A549 treated with RU486 at 1 μM for 4 hours (cell line): ENCODE data around the gene LHFPL5. TPM values are rescaled to one million over a fixed set of nuclear protein-coding genes. Genes with fewer than 3 reads are reported as not detected.

Source experiments
- total RNA-seq: library from RNA; stranded (reverse); fragments of 200-300 nt; extraction: Qiagen RNA extraction; gene quantifications from 5 replicates; pipeline ENCODE4 v1.2.3, GENCODE V29; 2022; ENCODE audit warnings: low read depth

Gene LHFPL5
- total RNA-seq, result 0.05 TPM in 1 of 5 replicates, not detected in the others

DNA sequence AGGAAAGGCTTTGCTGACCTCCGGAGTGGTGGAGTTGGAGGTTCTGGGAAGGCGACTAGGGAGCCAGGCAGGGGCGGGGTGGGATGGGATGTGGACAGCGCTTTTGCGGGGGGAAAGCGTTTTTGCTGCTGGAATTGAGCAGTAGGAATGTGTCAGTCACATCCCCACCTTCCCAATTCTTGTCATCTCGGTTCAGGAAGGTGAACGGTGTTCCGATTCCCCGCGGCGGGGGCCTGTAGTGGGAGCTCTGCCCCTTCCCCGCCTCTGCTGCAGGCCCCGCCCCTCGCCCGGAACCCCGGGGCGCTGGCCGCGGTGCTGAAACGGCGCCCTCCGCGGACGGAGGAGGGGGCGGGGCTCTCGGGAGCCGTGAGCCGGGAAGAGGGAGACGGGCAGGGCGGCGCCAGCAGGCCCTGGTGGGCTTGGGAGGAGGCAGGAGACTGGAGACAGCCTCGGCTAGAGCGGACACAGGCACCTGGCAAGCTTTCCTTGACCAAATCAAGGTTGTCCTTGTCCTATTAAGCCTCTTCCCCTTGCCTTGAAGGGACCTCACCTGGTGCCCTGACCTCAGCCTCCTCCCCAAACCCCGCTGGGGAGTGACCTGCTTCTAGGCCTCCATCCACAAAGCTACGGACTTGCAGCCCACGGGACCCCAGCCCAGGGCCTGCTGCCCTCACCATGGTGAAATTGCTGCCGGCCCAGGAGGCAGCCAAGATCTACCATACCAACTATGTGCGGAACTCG is at the start of gene LHFPL5:
Gene LHFPL5, plus strand, starts transcription at position 357 of the 741 bp plus-strand sequence. Its CDS starts 319 bp downstream, at position 676.

DNA sequence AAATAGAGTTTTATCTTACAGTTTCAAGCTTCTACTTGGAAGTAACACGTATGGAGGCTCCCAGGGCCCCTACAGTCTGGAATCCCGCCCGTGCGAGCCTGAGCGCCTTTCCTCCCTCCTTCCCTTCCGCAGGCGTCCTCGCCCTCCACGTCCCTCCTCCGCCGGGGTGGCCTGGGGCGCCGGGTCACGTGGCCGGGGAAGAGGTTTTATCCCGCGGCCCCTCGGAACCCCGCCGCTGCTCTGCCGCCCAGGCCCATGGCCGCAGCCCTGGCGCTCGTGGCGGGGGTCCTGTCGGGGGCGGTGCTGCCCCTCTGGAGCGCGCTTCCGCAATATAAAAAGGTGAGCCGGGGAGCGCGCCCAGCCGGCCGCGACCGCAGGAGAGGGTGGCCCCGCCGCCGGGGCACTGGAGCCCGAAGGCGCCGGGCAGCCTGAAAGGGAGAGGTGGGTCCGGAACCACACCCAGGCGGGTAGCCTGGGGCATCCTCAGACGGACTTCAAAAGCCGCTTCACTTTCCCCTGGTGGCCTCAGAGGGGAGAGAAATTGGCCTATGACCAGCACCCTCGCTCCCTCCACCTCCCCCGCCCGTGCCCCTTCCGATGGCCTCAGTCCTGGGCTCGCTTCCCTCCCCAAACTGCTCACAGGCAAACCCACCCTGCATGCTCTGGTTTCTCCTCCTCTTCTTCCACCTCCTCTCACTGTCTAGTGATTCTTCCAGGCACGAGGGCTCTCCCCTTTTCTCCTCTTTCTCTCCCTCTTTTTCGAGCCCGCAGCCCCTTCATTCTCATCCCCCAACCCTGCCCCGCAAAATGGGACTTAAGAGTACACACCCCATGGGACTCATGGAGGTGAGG is 28.6 kb upstream of the LHFPL5 start, which contains the start of gene CLPSL2:
Gene CLPSL2, plus strand, starts transcription at position 235 of the 852 bp plus-strand sequence. Its CDS starts 21 bp downstream, at position 256.

DNA sequence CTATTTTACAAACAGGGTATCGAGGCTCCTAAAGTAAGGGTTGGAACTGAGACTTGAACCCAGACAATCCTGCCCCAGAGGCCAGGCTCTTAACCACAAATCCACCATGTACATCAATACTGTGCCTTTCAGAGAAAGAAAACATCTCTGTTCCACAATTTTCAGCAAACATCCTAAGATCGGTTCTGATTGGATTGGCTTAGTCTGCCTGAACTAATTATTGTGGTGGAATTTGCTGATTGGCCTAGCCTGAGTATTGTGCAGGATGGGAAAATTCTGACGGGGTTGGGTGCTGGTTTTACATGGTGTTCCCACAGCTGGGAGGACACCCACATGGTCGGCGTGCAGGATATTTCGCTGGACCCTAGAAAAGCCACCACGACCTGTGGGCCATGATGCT is 24.4 kb upstream of the LHFPL5 start, which contains the start of gene CLPSL1:
Gene CLPSL1, plus strand, starts transcription at position 301 of the 400 bp plus-strand sequence. Its CDS starts 92 bp downstream, at position 393.

Other genes with a start within 250 kb of the LHFPL5 start
- gene FKBP5, start 116.4 kb upstream of the LHFPL5 start, total RNA-seq, result 10.9 to 15.2 TPM (median 12.7 TPM) in 5 replicates
- gene ARMC12, start 68.3 kb upstream of the LHFPL5 start, total RNA-seq, result 0.15 to 0.46 TPM (median 0.27 TPM) in 4 of 5 replicates, not detected in the other
- 0.50 to 1.4 TPM (median 1.3 TPM) in 4 of 5 replicates, not detected in the other for gene CLPSL2, start 28.8 kb upstream of the LHFPL5 start, total RNA-seq
- gene CLPSL1, start 24.3 kb upstream of the LHFPL5 start, total RNA-seq, result not detected in 5 replicates
- gene CLPS, start 8.0 kb upstream of the LHFPL5 start, total RNA-seq, result not detected in 5 replicates
- gene SRPK1, start 115.7 kb downstream of the LHFPL5 start, total RNA-seq, result 20.8 to 51.4 TPM (median 35.2 TPM) in 5 replicates
- gene SLC26A8, start 219.3 kb downstream of the LHFPL5 start, total RNA-seq, result not detected in 5 replicates
- 21.1 to 27.6 TPM (median 25.5 TPM) in 5 replicates for gene MAPK14, start 222.5 kb downstream of the LHFPL5 start, total RNA-seq